ENCODE results near the gene PBOV1. TPM values are rescaled to one million over a fixed set of nuclear protein-coding genes. Genes with fewer than 3 reads are reported as not detected.

PBOV1 gene
- total RNA-seq, 1 experiment from 2014 or later: not detected

GRCh38 chr6:138225953-138226352, 7.7 kb upstream of the PBOV1 start:
- Histone ChIP-seq H3K27ac (no peak overlapping the region), H3K4me3 (no peak overlapping the region), H4K20me1 (ENCODE audit: insufficient read depth) (no peaks in the 10 kb centered on the region), H3K9me2 (ENCODE audit: insufficient read depth) (no peaks in the 10 kb centered on the region), H3K4me2 (no peak overlapping the region), H3K79me2 (ENCODE audit: low read depth) (no peaks in the 10 kb centered on the region; the same call in 1 of the 2 replicates), H3K36me3 (ENCODE audit: low read depth) (peaks cover 3% of the 10 kb centered on the region; the same call in 1 of the 2 replicates), H3K9me3 (ENCODE audit: insufficient read depth, low read depth) (no peaks in the 10 kb centered on the region), H2AFZ (no peak overlapping the region), H3F3A (ENCODE audit: insufficient read depth, low read depth) (peaks cover 25% of the 10 kb centered on the region), H3K27me3 (ENCODE audit: insufficient read depth, low read depth) (no peaks in the 10 kb centered on the region), H3K4me1 (replicated peaks; ENCODE audit: insufficient read depth) (peaks cover 36% of the 10 kb centered on the region)
- POLR2A ChIA-PET (ENCODE audit: unreplicated experiment): interaction anchor here (0.5 to 0.6 kb wide), 3 partner anchors 44 to 387 kb away, joined by 3 to 11 read pairs (median 4); no protein-coding TSS in a partner anchor
- no peak for DNase-seq
- no TSS peak for BruUV-seq (replicated peaks)
- CTCF ChIA-PET: no interaction called here
- intact Hi-C loops (cut with micrococcal nuclease; ENCODE audit: unreplicated experiment): no loop called here
- TF ChIP-seq CTCF (conservative IDR thresholded peaks at IDR 0.05) (no peak), EZH2 (IDR thresholded peaks at IDR 0.05; ENCODE audit: low read depth) (no peak)

- H3K4me3 ChIP-seq: no peak overlapping the region
- ChIA-PET CTCF (no interaction called here), POLR2A (ENCODE audit: unreplicated experiment) (no interaction called here)
- TF ChIP-seq EZH2 (IDR thresholded peaks at IDR 0.05; ENCODE audit: low read depth) (no peak), CTCF (conservative IDR thresholded peaks at IDR 0.05) (no peak)
- DNase-seq: no peak
- H3K9me3 ChIP-seq (ENCODE audit: insufficient read depth, low read depth): no peaks in the 10 kb centered on the region
- peaks cover 1% of the 10 kb centered on the region; the same call in 1 of the 2 replicates for H3K36me3 ChIP-seq (ENCODE audit: low read depth)
- no peaks in the 10 kb centered on the region for H3K9me2 ChIP-seq (ENCODE audit: insufficient read depth)
- no peak overlapping the region for H2AFZ ChIP-seq
- intact Hi-C loops (cut with micrococcal nuclease; ENCODE audit: unreplicated experiment): no loop called here
- H3K4me2 ChIP-seq: no peak overlapping the region
- H3K4me1 ChIP-seq (replicated peaks; ENCODE audit: insufficient read depth): 0 out of 2 replicates have a peak, but pooled peaks cover 6% of the 10 kb centered on the region
- no TSS peak for BruUV-seq (replicated peaks)
- no peaks in the 10 kb centered on the region for H3F3A ChIP-seq (ENCODE audit: insufficient read depth, low read depth)
- no peaks in the 10 kb centered on the region for H4K20me1 ChIP-seq (ENCODE audit: insufficient read depth)
- H3K27ac ChIP-seq: no peak overlapping the region
- no peaks in the 10 kb centered on the region for H3K27me3 ChIP-seq (ENCODE audit: insufficient read depth, low read depth)
- no peaks in the 10 kb centered on the region for H3K79me2 ChIP-seq (ENCODE audit: low read depth)
These were observed 4.7 kb upstream of the PBOV1 start for GRCh38 chr6:138222901-138223546.

- DNase-seq: no peak
- Histone ChIP-seq H4K20me1 (ENCODE audit: insufficient read depth) (no peaks in the 10 kb centered on the region), H3K4me2 (no peak overlapping the region), H3K36me3 (ENCODE audit: low read depth) (peaks cover 4% of the 10 kb centered on the region; the same call in 1 of the 2 replicates), H3F3A (ENCODE audit: insufficient read depth, low read depth) (no peaks in the 10 kb centered on the region), H3K27ac (no peak overlapping the region), H3K27me3 (ENCODE audit: insufficient read depth, low read depth) (no peaks in the 10 kb centered on the region), H2AFZ (no peak overlapping the region), H3K4me1 (replicated peaks; ENCODE audit: insufficient read depth) (no peaks in the 10 kb centered on the region), H3K9me2 (ENCODE audit: insufficient read depth) (no peaks in the 10 kb centered on the region), H3K4me3 (no peak overlapping the region), H3K9me3 (ENCODE audit: insufficient read depth, low read depth) (no peaks in the 10 kb centered on the region), H3K79me2 (ENCODE audit: low read depth) (no peaks in the 10 kb centered on the region)
- ChIA-PET CTCF (no interaction called here), POLR2A (ENCODE audit: unreplicated experiment) (no interaction called here)
- intact Hi-C loops (cut with micrococcal nuclease; ENCODE audit: unreplicated experiment): no loop called here
- no TSS peak for BruUV-seq (replicated peaks)
- TF ChIP-seq CTCF (conservative IDR thresholded peaks at IDR 0.05) (no peak), EZH2 (IDR thresholded peaks at IDR 0.05; ENCODE audit: low read depth) (no peak)
These were observed 1.6 kb upstream of the PBOV1 start for GRCh38 chr6:138219901-138220300.
